B cell (primary cell): ENCODE measurements around the gene MDK. TPM values are rescaled to one million over a fixed set of nuclear protein-coding genes. Genes with fewer than 3 reads are reported as not detected.
A peak's percentile ranks its signal among the peaks of the same experiment; 100 is the strongest.
"Not testable (repeated sequence)": the region's sequence is repeated elsewhere in the genome, so short reads cannot be mapped to it uniquely, and the experiment has no call there.

ENCODE experiments used
- ATAC-seq: fragments of 200-7000 bp; cut with Tn5 transposase; one replicate; pipeline ENCODE4 v1.10.0; 2021; ENCODE audit warnings: low read depth, mild to moderate bottlenecking, moderate number of reproducible peaks, moderate library complexity
- CTCF ChIA-PET: fragments of 350-600 bp; sonication (Branson Sonifier 250); formaldehyde crosslinking; loops from one replicate; lab custom pipeline; 2021; ENCODE audit warnings: antibody characterized with exemption, inconsistent platforms; lab: Charles Lee
- POLR2A ChIA-PET: fragments of 350-600 bp; sonication (Branson Sonifier 250); formaldehyde crosslinking; loops from one replicate; lab custom pipeline; 2021; ENCODE audit warnings: antibody characterized with exemption; lab: Charles Lee
- DNase-seq: peaks from one replicate; pipeline ENCODE4 v3.0.0; 2013
- H2AFZ ChIP-seq: 2 replicates; pipeline ENCODE4 v1.6.1; 2012; ENCODE audit warnings: mild to moderate bottlenecking, low read depth, low read length; ENCODE audit not compliant: insufficient read depth, poor library complexity, severe bottlenecking
- H3K27ac ChIP-seq, 2 donors: 1 replicate in 1 of 2; 2 replicates in 1 of 2; pipeline ENCODE4 v1.5.1; 2012 to 2013; ENCODE audit warnings: low read length in 2 of 2, mild to moderate bottlenecking in 2 of 2, moderate library complexity in 1 of 2
- H3K27me3 ChIP-seq, 4 experiments: fragments of 200-600 bp in 1 of 4; sonication (generic) in 1 of 4; replicated peaks in 1 of 4; 1 replicate in 2 of 4; 2 replicates in 2 of 4; pipeline versions ENCODE4 v1.6.1 to v1.7.0; 2013 to 2016; ENCODE audit warnings: low read length in 3 of 4, mild to moderate bottlenecking in 2 of 4, mixed read lengths in 1 of 4, moderate library complexity in 1 of 4; ENCODE audit not compliant: insufficient read depth in 4 of 4, control insufficient read depth in 3 of 4; ENCODE audit errors: control extremely low read depth in 1 of 4
- H3K36me3 ChIP-seq, 2 experiments: replicated peaks in 1 of 2; 1 replicate in 1 of 2; 2 replicates in 1 of 2; pipeline versions ENCODE4 v1.6.1 to v1.7.1; 2013; ENCODE audit warnings: low read length in 1 of 2; ENCODE audit not compliant: insufficient read depth in 2 of 2, control insufficient read depth in 1 of 2; ENCODE audit errors: control extremely low read depth in 1 of 2, extremely low read depth in 1 of 2
- H3K4me1 ChIP-seq, 2 donors: fragments of 200-600 bp in 1 of 2; sonication (generic) in 1 of 2; 1 replicate in 1 of 2; 2 replicates in 1 of 2; pipeline versions ENCODE4 v1.5.1 to v1.6.1; 2013 to 2017; ENCODE audit warnings: low read length in 2 of 2; ENCODE audit not compliant: control insufficient read depth in 2 of 2, insufficient read depth in 2 of 2
- H3K4me2 ChIP-seq: replicated peaks from 2 replicates; pipeline ENCODE3; 2012; ENCODE audit warnings: mild to moderate bottlenecking, low read depth, low read length; ENCODE audit not compliant: poor library complexity, severe bottlenecking
- H3K4me3 ChIP-seq, 5 experiments: fragments of 200-600 bp in 1 of 5; sonication (generic) in 1 of 5; 1 replicate in 3 of 5; 2 replicates in 2 of 5; pipeline versions ENCODE4 v1.5.1 to v1.7.0; 2011 to 2016; ENCODE audit warnings: low read length in 4 of 5, mild to moderate bottlenecking in 4 of 5, low read depth in 2 of 5, control low read depth in 1 of 5, moderate library complexity in 1 of 5; ENCODE audit not compliant: insufficient read depth in 1 of 5; ENCODE audit errors: control extremely low read depth in 1 of 5, extremely low read depth in 1 of 5
- H3K79me2 ChIP-seq: fragments of 200-600 bp; sonication (generic); one replicate; pipeline ENCODE4 v1.6.0; 2016; ENCODE audit warnings: low read length; ENCODE audit not compliant: control insufficient read depth, insufficient read depth
- H3K9ac ChIP-seq: fragments of 200-600 bp; sonication (generic); 2 replicates; pipeline ENCODE4 v1.6.1; 2017; ENCODE audit warnings: mild to moderate bottlenecking, low read length, moderate library complexity
- H3K9me3 ChIP-seq, 3 donors: one replicate each; pipeline versions ENCODE4 v1.6.1 to v1.7.1; 2013; ENCODE audit warnings: low read length in 2 of 3; ENCODE audit not compliant: control insufficient read depth in 2 of 3, insufficient read depth in 1 of 3; ENCODE audit errors: control extremely low read depth in 1 of 3
- H4K20me1 ChIP-seq: 2 replicates; pipeline ENCODE4 v1.6.0; 2012; ENCODE audit warnings: mild to moderate bottlenecking, low read length; ENCODE audit not compliant: insufficient read depth, control insufficient read depth, poor library complexity, severe bottlenecking
- H3K27ac Mint-ChIP-seq: one replicate; pipeline ENCODE4 v1.8.0; 2021; ENCODE audit warnings: mixed read lengths
- H3K27me3 Mint-ChIP-seq: one replicate; pipeline ENCODE4 v1.8.0; 2021; ENCODE audit warnings: mixed read lengths
- H3K4me1 Mint-ChIP-seq: one replicate; pipeline ENCODE4 v1.8.0; 2021; ENCODE audit warnings: mixed read lengths
- H3K4me3 Mint-ChIP-seq: one replicate; pipeline ENCODE4 v1.8.0; 2021; ENCODE audit warnings: mixed read lengths
- H3K9me3 Mint-ChIP-seq: one replicate; pipeline ENCODE4 v1.8.0; 2022; ENCODE audit warnings: mixed read lengths; ENCODE audit not compliant: insufficient read depth
- EZH2 ChIP-seq: IDR thresholded peaks from 2 replicates; pipeline ENCODE4 v1.6.1; 2012; ENCODE audit warnings: borderline replicate concordance, low read depth, mild to moderate bottlenecking, moderate library complexity, low read length; ENCODE audit not compliant: insufficient read depth, poor library complexity, severe bottlenecking
- WGBS: methylation state at CpG from one replicate; pipeline ENCODE4 v1.1.5; 2013; ENCODE audit warnings: missing lambda C conversion rate; ENCODE audit not compliant: insufficient coverage; 5-methylcytosine and 5-hydroxymethylcytosine counted together
- intact Hi-C: fragments of 100-400 bp; cut with micrococcal nuclease; formaldehyde crosslinking; loops from one replicate; pipeline ENCODE4 v1.10.0; 2022
- polyA plus RNA-seq: library from polyadenylated mRNA; depleted of rRNA; stranded (reverse); fragments of >200 nt; gene quantifications from 2 replicates; pipeline ENCODE4 v1.2.3, GENCODE V29; 2012
- total RNA-seq, 2 donors: library from RNA; stranded (reverse); fragments of 120-200 nt in 1 of 2; gene quantifications; 1 replicate in 1 of 2; 2 replicates in 1 of 2; pipeline versions ENCODE4 v1.2.3 to v1.2.4, GENCODE V29; 2013 to 2022

MDK gene
- total and polyA plus RNA-seq, 2 donors (not counting 1 experiment from before 2014, with no cell fraction given) = 1.5 to 2.6 TPM

- ATAC-seq, POLR2A ChIA-PET, H3K4me3 ChIP-seq, H2AFZ ChIP-seq, H3K9me3 Mint-ChIP-seq, DNase-seq, H3K9ac ChIP-seq, H3K27ac ChIP-seq, H4K20me1 ChIP-seq, H3K79me2 ChIP-seq: not testable (repeated sequence)
- Histone ChIP-seq H3K9me3 (peaks cover 0 to 16% (median 0%) of the 10 kb centered on the region in 3 donors), H3K4me2 (peak overlapping the region; percentile 100), H3K36me3 (peaks cover 0 to 16% of the 10 kb centered on the region in 2 experiments), H3K27me3 (peaks cover 0 to 30% (median 19%) of the 10 kb centered on the region in 4 experiments), H3K4me1 (peaks cover 14 to 15% of the 10 kb centered on the region in 2 donors)
- CTCF ChIA-PET = interaction anchor here (1.5 kb wide), 1 partner anchor 12 kb away, joined by 7 read pairs; no protein-coding TSS in a partner anchor
- Mint-ChIP-seq H3K27me3 (peaks cover 17% of the 10 kb centered on the region), H3K4me3 (peak overlapping the region; percentile 67), H3K4me1 (peaks cover 12% of the 10 kb centered on the region), H3K27ac (peak overlapping the region; percentile 32)
- WGBS = 85% methylated on average over 27 of the region's 36 CpGs
- intact Hi-C loops = loop anchor here (1.0 to 5.0 kb wide), 2 partner anchors 13 to 32 kb away; partner anchors contain the start of gene DGKZ
These were observed 1.8 kb upstream of the MDK start for GRCh38 chr11:46379482-46380293.

- ChIA-PET CTCF (no interaction called here), POLR2A (no interaction called here)
- Histone ChIP-seq H3K4me1 (peaks cover 14 to 15% of the 10 kb centered on the region in 2 donors), H3K4me2 (peak overlapping the region; percentile 100), H3K79me2 (no peaks in the 10 kb centered on the region), H3K9ac (peak overlapping the region; percentile 80), H3K4me3 (peak overlapping the region; percentile 34 to 84 (median 69)), H2AFZ (peak overlapping the region; percentile 79), H3K27me3 (peaks cover 0 to 38% (median 20%) of the 10 kb centered on the region in 4 experiments), H3K9me3 (peaks cover 0 to 22% (median 0%) of the 10 kb centered on the region in 3 donors), H3K27ac (peak overlapping the region in 1 of 2 donors; percentile 43), H3K36me3 (peaks cover 0 to 12% of the 10 kb centered on the region in 2 experiments), H4K20me1 (no peaks in the 10 kb centered on the region)
- Mint-ChIP-seq H3K27me3 (peaks cover 24% of the 10 kb centered on the region), H3K27ac (peak overlapping the region; percentile 56), H3K9me3 (no peaks in the 10 kb centered on the region), H3K4me3 (peak overlapping the region; percentile 85), H3K4me1 (peaks cover 12% of the 10 kb centered on the region)
- DNase-seq = peak; percentile 65
- intact Hi-C loops = loop anchor here (1.0 to 5.0 kb wide), 2 partner anchors 12 to 33 kb away; partner anchors contain the start of gene DGKZ
- TF ChIP-seq EZH2 = no peak
- peak; percentile 61 for ATAC-seq
- 1% methylated on average over 27 of the region's 45 CpGs for WGBS
These were observed 975 bp upstream of the MDK start for GRCh38 chr11:46380340-46381047.
